ENCODE measurements around the gene GRIN2A. TPM values are rescaled to one million over a fixed set of nuclear protein-coding genes. Genes with fewer than 3 reads are reported as not detected.
A peak's percentile ranks its signal among the peaks of the same experiment; 100 is the strongest.

GRIN2A gene
- polyA plus RNA-seq, 1 donor from 2014 or later = not detected

DNA sequence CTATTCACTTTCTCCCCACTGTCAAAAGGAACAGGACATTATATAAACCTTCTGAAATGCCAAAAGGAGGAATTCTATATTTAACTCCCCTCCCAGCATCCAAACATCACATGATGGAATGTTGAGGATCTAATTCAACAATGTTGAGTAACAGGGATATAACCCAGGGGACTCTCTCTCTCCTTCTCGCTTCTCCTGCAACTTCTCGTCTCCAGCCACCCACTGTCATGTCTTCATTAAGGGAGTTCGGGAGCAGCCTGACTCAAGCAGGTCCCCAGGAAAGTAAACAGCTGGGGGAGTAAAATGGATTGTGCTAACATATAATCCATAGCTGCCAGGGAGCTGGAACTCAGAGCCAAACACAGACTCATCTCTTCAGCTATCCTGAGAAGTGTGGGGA, 51.7 kb downstream of the GRIN2A start:
- H3K27ac Mint-ChIP-seq = no peak overlapping the region
- H3K27me3 Mint-ChIP-seq = peaks cover 4% of the 10 kb centered on the region

DNA sequence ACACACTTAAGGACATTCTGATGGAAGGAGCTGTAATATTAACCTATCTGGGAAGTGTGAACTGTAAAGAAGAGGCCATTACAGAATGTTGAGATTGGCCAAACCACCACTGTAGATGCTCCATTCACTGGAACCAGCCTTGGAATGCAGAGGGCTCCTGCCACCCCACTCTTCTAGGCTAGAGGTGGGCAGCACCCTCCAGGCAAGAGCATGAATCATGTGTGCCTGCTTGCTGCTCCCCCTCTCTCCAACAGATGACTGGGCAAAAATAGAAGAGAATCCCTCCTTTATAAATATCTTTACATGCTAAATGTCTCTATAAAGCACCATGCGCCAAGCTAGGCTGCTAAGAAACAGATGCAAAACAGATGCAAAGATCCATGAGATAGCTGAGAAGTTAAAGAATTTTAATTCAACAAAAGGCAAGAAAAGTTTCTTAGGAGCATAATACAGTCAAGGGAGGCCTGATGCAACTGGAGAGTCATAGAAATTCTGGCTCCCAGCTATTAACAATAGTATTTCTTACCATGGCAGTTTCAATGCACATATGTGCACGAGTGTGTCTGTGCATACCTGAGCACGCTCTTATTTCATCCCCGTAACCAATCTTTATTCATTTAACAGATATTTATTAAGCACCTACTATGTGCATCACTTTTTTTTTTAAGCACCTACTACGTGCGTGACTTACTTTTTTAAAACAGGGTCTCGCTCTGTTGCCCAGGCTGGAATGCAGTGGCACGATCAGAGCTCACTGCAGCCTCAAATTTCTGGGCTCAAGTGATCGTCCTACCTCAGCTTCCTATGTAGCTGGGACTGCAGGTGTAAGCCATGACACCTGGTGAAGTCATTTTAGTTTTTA, 53.6 kb downstream of the GRIN2A start:
- no peak overlapping the region for H3K4me3 Mint-ChIP-seq
- H3K27me3 Mint-ChIP-seq = peaks cover 4% of the 10 kb centered on the region
- H3K27ac Mint-ChIP-seq = no peak overlapping the region
- no peaks in the 10 kb centered on the region for H3K4me1 Mint-ChIP-seq
- peaks cover 0 to 5% (median 3%) of the 10 kb centered on the region in 3 donors for H3K9me3 Mint-ChIP-seq
- H3K36me3 Mint-ChIP-seq = peaks cover 2% of the 10 kb centered on the region

More for the DNA sequence above, 51.7 kb downstream of the GRIN2A start:
- H3K36me3 Mint-ChIP-seq = peaks cover 2% of the 10 kb centered on the region
- peak overlapping the region in 2 of 4 donors; percentile 9 to 54 for H3K4me3 Mint-ChIP-seq
- H3K9me3 Mint-ChIP-seq = peaks cover 0 to 5% (median 3%) of the 10 kb centered on the region in 3 donors
- H3K4me1 Mint-ChIP-seq = no peaks in the 10 kb centered on the region

DNA sequence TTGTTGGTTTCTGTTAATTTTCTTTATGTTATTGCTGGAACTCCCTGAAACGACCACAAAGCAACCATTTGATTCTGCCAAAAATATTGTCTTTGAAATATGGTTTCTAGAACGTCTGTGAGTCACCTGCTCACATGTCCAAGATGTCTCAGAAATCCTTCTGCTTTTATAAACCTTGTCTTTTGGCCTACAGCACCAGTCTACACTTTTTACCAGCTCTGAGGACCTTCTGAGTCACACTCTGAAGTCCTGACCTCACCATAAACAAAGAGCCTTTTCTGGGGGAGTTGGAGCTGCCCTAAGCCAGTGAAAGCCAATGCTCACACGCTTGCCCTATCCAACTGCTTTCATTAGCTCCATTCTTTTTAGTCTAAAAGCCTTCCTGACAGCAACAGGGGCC, 55.5 kb downstream of the GRIN2A start:
- Mint-ChIP-seq H3K4me3 (no peak overlapping the region), H3K36me3 (peaks cover 2% of the 10 kb centered on the region), H3K4me1 (no peaks in the 10 kb centered on the region), H3K27me3 (peaks cover 4% of the 10 kb centered on the region), H3K9me3 (no peaks in the 10 kb centered on the region), H3K27ac (no peak overlapping the region)

DNA sequence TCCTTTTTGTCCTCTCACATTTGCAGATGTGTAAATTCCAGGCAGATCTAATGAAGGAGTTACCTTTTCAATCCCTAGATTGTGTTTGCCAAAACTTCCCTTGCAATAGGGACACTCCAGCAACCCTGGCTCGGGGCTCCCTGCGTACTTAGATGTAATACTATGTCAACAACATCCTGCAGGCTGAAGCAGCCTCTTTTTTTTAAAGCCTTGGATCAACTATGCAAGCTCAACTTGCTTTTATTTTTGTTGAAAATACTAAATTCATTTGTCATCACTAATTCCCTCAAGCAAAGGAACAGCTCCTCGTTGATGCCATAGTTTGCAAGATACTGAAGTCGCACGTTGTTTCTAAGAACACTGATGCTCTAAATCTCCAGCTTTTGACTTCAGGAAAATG, 59.1 kb downstream of the GRIN2A start:
- no peak overlapping the region for H3K4me3 Mint-ChIP-seq
- H3K4me1 Mint-ChIP-seq = no peaks in the 10 kb centered on the region
- H3K27ac Mint-ChIP-seq = no peak overlapping the region
- H3K9me3 Mint-ChIP-seq = peaks cover 2 to 6% (median 2%) of the 10 kb centered on the region in 3 donors
- peaks cover 15% of the 10 kb centered on the region for H3K27me3 Mint-ChIP-seq
- H3K36me3 Mint-ChIP-seq = no peaks in the 10 kb centered on the region

DNA sequence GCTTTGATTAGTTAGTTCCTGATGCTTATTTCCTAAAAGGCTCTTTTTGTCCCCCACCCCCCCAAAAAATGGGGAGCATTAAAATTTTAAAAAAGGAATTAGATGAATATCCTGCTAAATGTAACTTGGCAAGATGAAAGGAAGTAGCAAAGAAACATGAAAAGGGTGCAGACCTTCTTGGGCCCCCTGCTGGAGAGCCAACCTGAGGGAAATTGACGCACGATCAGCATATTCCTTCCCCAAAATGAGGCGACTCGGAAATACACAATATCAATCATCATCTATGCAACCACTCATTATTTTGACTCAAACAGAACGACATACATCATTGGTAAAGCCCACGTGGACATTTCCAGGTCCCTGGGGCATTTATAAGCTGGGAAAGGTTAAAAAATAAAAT, 59.7 kb downstream of the GRIN2A start:
- peaks cover 2 to 6% (median 2%) of the 10 kb centered on the region in 3 donors for H3K9me3 Mint-ChIP-seq
- H3K27ac Mint-ChIP-seq = no peak overlapping the region
- H3K4me3 Mint-ChIP-seq = no peak overlapping the region
- H3K4me1 Mint-ChIP-seq = no peaks in the 10 kb centered on the region
- H3K27me3 Mint-ChIP-seq = peaks cover 15% of the 10 kb centered on the region
- H3K36me3 Mint-ChIP-seq = no peaks in the 10 kb centered on the region

DNA sequence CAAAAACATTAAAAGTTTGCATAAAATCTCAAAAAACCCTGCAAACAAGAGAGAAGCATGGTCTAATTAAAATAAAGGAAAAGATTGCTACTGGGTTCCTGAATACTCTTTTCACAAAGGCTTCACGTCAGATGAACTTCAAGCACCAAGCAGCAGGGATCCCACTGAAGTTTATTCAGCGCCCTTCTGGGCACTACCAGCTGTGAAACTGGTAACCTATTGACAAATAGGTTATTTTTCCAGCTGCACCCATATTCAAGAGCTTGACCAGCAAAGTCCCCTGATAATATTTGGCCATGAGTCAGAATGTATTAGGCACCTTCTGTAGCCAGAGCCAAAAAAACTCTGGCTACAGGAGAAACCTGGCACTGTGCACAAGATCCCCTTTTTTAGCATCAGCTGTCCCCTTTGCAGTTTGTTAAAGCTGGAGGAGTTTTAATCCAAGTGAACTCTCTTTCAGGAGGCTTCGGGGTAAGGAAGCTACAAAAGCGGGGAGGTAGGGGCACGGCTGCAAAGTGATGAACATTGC, 60.3 kb downstream of the GRIN2A start:
- H3K27me3 Mint-ChIP-seq = peaks cover 12% of the 10 kb centered on the region

DNA sequence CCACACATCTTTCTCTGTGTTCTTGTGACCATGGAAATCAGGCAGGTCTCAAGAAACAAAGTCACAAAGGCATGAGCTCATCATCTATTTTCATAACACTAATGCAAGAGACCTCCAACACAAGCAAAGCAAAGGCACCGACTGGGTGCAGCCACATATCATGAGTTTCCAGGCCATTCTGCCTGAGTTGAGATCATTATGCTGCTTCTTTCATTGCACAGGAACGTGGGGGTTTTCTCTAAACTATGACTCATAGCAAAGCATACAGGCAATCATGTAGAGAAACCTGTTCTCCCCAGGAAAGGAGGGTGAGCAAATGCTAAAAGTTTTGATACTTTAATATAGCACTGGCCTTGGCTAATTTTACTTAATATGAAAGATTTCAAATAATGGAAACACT, 60.7 kb downstream of the GRIN2A start:
- no peak overlapping the region for H3K27ac Mint-ChIP-seq

More for the DNA sequence above, 60.3 kb downstream of the GRIN2A start:
- H3K36me3 Mint-ChIP-seq = no peaks in the 10 kb centered on the region
- no peak overlapping the region for H3K27ac Mint-ChIP-seq
- H3K4me1 Mint-ChIP-seq = no peaks in the 10 kb centered on the region
- H3K4me3 Mint-ChIP-seq = no peak overlapping the region
- peaks cover 2 to 6% (median 2%) of the 10 kb centered on the region in 3 donors for H3K9me3 Mint-ChIP-seq

DNA sequence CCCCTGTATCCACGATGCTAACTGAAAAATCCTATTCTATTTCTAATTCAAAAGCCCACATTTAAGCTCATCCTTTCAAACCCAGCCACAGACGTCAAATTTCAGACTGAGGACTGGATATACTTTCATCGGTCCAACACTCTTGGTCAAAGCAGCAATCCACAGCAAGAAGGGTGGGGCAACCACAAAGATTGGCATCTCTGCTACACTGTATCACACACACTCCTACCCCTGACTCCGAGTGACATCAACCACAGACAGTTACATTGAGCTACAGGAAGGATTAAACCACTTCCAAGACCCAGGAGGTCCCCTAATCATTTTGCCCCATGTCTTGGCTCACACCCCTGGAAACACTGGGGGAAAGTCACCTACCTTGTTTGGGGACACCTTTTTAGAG, 61.3 kb downstream of the GRIN2A start:
- Mint-ChIP-seq H3K27me3 (peaks cover 13% of the 10 kb centered on the region), H3K36me3 (no peaks in the 10 kb centered on the region)

More for the DNA sequence above, 60.7 kb downstream of the GRIN2A start:
- Mint-ChIP-seq H3K36me3 (no peaks in the 10 kb centered on the region), H3K9me3 (peaks cover 2 to 6% (median 2%) of the 10 kb centered on the region in 3 donors), H3K4me3 (no peak overlapping the region), H3K27me3 (peaks cover 11% of the 10 kb centered on the region), H3K4me1 (no peaks in the 10 kb centered on the region)

DNA sequence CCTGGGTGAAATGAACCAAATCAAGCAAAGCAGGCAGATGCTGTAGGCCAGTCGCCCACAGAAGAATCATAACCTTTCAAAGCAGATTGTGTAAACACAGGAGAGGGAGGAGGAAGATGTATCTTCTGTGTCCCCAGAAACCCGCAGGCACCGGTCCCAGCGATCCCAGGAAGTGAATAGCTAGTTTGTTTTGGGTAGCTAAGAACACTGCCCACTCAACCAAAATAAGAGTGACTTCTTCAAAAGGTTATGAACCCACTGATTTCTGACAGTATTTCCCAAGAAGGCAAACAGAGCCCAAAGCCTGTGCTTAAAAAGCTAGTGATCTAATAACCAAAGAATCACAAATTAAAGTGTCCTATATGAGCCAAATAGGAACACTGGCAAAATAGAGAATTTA, 67.8 kb downstream of the GRIN2A start:
- Mint-ChIP-seq H3K27ac (no peak overlapping the region), H3K4me3 (no peak overlapping the region), H3K9me3 (peaks cover 0 to 6% (median 0%) of the 10 kb centered on the region in 3 donors), H3K27me3 (peaks cover 3% of the 10 kb centered on the region), H3K4me1 (no peaks in the 10 kb centered on the region), H3K36me3 (no peaks in the 10 kb centered on the region)

More for the DNA sequence above, 61.3 kb downstream of the GRIN2A start:
- H3K4me3 Mint-ChIP-seq = no peak overlapping the region
- no peak overlapping the region for H3K27ac Mint-ChIP-seq
- H3K9me3 Mint-ChIP-seq = peaks cover 2 to 6% (median 2%) of the 10 kb centered on the region in 3 donors
- H3K4me1 Mint-ChIP-seq = no peaks in the 10 kb centered on the region

DNA sequence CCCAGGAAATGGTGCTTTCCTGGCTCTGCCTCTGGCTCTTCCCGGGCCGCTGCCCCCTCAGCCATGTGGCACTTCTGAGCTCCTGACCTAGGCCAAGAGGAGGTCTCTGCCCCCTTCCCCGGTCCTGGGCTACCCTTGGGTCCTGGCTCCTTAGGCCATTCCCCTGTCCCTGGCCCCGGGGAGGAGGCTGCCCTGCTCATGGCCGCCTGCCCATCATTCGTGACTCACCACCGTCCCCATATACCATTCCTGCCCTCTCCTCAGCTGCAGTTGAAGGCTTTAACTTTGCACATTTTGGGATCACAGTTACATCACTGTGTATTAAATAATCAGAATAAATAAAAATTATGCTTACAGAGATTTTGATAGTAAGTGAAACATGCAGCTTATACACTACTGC, 69.0 kb downstream of the GRIN2A start:
- H3K4me3 Mint-ChIP-seq = no peak overlapping the region
- H3K27me3 Mint-ChIP-seq = peaks cover 3% of the 10 kb centered on the region
- no peaks in the 10 kb centered on the region for H3K36me3 Mint-ChIP-seq
- H3K27ac Mint-ChIP-seq = no peak overlapping the region
- no peaks in the 10 kb centered on the region for H3K9me3 Mint-ChIP-seq
- no peaks in the 10 kb centered on the region for H3K4me1 Mint-ChIP-seq

DNA sequence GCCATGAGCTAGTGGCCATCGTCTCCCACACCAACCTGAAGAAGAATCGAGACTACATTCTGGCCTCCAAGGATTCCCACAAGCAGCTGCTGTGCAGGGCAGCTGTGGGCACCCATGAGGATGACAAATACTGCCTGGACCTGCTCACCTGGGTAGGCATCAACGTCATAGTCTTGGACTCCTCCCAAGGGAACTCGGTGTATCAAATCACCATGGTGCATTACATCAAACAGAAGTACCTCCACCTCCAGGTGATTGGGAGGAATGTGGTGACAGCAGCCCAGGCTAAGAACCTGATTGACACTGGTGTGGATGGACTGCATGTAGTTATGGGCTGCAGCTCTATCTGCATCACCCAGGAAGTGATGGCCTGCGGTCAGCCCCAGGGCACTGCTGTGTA, 70.2 kb downstream of the GRIN2A start:
- no peak overlapping the region for H3K27ac Mint-ChIP-seq
- no peaks in the 10 kb centered on the region for H3K9me3 Mint-ChIP-seq
- no peaks in the 10 kb centered on the region for H3K36me3 Mint-ChIP-seq
- H3K4me1 Mint-ChIP-seq = no peaks in the 10 kb centered on the region
- H3K27me3 Mint-ChIP-seq = peaks cover 3% of the 10 kb centered on the region
- no peak overlapping the region for H3K4me3 Mint-ChIP-seq

DNA sequence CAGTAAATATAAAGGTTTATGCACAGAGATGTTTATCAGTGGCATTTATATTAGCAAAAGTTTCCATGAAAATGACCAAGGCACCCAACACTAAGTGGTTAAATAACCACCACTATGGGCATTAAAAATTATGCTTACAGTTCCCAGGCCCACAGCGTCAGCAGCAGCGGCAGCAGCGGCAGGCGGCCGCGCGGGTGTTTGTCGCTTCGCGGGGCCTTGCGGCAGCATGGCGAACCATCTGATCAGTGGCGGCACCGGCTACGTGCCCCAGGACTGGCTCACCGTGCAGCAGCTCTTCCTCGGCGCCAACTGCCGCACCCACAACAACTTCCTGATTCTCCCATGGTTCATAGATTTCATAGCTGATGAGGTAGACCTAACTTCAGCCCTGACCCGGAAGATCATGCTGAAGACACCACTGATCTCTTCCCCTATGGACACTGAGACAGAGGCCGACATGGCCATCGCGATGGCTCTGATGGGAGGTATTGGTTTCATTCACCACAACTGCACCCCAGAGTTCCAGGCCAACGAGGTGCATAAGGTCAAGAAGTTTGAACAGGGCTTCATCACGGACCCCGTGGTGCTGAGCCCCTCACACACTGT, 71.0 kb downstream of the GRIN2A start:
- Mint-ChIP-seq H3K4me3 (no peak overlapping the region), H3K27me3 (peaks cover 2% of the 10 kb centered on the region), H3K4me1 (no peaks in the 10 kb centered on the region), H3K36me3 (no peaks in the 10 kb centered on the region), H3K27ac (no peak overlapping the region), H3K9me3 (no peaks in the 10 kb centered on the region)

DNA sequence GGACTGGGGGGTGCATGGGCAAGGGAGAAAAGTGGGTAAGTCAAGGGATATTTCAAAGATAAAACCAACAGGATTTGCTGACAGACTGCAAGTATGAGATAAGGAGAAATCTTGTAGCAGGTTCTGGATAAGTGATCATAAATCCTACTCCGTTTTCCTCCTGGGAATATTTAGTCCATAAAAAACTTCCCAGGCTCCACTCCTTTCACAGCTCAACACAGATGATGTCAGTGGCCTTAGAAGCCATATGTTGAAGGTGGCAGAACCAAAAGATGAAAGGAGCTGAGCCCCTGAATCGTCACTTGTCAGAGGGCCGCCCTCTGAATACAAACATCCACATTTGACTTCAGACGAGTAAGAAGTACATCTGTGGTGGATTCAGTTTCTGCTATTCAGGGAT, 71.7 kb downstream of the GRIN2A start:
- H3K4me1 Mint-ChIP-seq = no peaks in the 10 kb centered on the region
- H3K4me3 Mint-ChIP-seq = no peak overlapping the region

DNA sequence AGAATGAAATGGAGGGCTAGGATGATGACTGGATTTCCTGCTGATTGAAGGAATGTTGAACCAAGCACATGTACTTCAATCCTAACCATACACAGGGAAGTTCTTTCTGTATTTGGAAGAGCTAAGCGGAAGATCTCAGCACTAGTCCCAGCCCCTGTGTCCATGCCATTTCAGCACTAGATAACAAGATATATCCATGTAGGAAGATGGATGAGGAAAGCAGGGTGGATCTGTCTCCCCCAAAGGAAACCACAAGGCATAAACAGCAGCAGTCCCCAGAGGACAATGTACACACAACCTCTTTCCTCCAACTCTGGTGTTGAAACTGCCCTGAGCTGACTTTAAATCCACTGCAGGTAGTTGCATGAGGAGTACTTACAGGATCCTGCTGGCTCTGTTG, 75.1 kb downstream of the GRIN2A start:
- H3K4me1 Mint-ChIP-seq = no peaks in the 10 kb centered on the region

More for the DNA sequence above, 71.7 kb downstream of the GRIN2A start:
- no peak overlapping the region for H3K27ac Mint-ChIP-seq
- no peaks in the 10 kb centered on the region for H3K9me3 Mint-ChIP-seq
- peaks cover 2% of the 10 kb centered on the region for H3K27me3 Mint-ChIP-seq
- no peaks in the 10 kb centered on the region for H3K36me3 Mint-ChIP-seq

DNA sequence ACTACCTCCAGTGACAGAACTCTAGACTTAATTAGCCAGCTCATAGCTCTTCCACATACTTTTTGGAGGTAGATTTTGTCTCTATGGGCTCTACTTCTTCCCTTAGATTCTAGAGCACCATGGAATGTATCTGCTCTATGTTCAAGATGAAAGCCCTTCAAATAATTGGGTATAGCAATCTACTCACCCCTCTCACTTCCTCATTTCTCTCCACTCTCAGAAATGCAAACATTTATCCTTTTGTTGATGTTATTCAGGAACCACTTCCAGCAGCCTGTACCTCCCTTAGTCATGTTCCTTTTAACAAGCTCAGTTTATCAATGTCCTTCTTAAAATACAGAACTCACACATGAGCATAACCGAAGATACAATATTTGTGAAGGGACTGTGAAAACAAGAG, 78.5 kb downstream of the GRIN2A start:
- Mint-ChIP-seq H3K4me1 (no peaks in the 10 kb centered on the region), H3K27me3 (no peaks in the 10 kb centered on the region), H3K9me3 (peaks cover 0 to 9% (median 6%) of the 10 kb centered on the region in 3 donors), H3K27ac (no peak overlapping the region), H3K4me3 (no peak overlapping the region), H3K36me3 (no peaks in the 10 kb centered on the region)

More for the DNA sequence above, 75.1 kb downstream of the GRIN2A start:
- no peak overlapping the region for H3K4me3 Mint-ChIP-seq
- H3K9me3 Mint-ChIP-seq = peaks cover 0 to 4% (median 0%) of the 10 kb centered on the region in 3 donors
- H3K27ac Mint-ChIP-seq = no peak overlapping the region
- no peaks in the 10 kb centered on the region for H3K27me3 Mint-ChIP-seq
- no peaks in the 10 kb centered on the region for H3K36me3 Mint-ChIP-seq
